IMR-90 (cell line): ENCODE data around the gene SLC12A8. TPM values are rescaled to one million over a fixed set of nuclear protein-coding genes. Genes with fewer than 3 reads are reported as not detected.
A peak's percentile ranks its signal among the peaks of the same experiment; 100 is the strongest.

Experiments used
- ATAC-seq: fragments of 200-7000 bp; cut with Tn5 transposase; 2 replicates; pipeline ENCODE4 v1.9.1; 2020; ENCODE audit warnings: low read depth, mild to moderate bottlenecking, moderate library complexity
- BruUV-seq: library from RNA; stranded (reverse); fragments of 400-500 nt; replicated peaks from 2 replicates; lab custom pipeline; 2021; lab: Mats Ljungman, UMichigan
- CTCF ChIA-PET: fragments of 300-600 bp; formaldehyde crosslinking; extraction: SDS; loops from one replicate; lab custom pipeline; 2021; ENCODE audit warnings: antibody characterized with exemption; lab: Yijun Ruan, JAX
- POLR2A ChIA-PET: fragments of 300-600 bp; sonication (Branson Sonifier 250); formaldehyde crosslinking; loops from one replicate; lab custom pipeline; 2022; ENCODE audit warnings: antibody characterized with exemption; ENCODE audit not compliant: unreplicated experiment; lab: Charles Lee
- DNase-seq: peaks from one replicate; pipeline ENCODE4 v3.0.0; 2013
- H2AFZ ChIP-seq: replicated peaks from 2 replicates; pipeline ENCODE3; 2013; ENCODE audit warnings: low read length, mild to moderate bottlenecking; ENCODE audit not compliant: poor library complexity
- H2AK5ac ChIP-seq: 2 replicates; pipeline ENCODE4 v1.6.1; 2013; ENCODE audit warnings: low read depth, low read length, inconsistent platforms
- H2AK9ac ChIP-seq: replicated peaks from 2 replicates; pipeline ENCODE3; 2013; ENCODE audit warnings: mild to moderate bottlenecking, low read depth, low read length, moderate library complexity; ENCODE audit not compliant: poor library complexity
- H2BK120ac ChIP-seq: 2 replicates; pipeline ENCODE4 v1.6.1; 2013; ENCODE audit warnings: low read depth, low read length, inconsistent platforms
- H2BK15ac ChIP-seq: 3 replicates; pipeline ENCODE4 v1.6.1; 2013; ENCODE audit warnings: low read depth, low read length, inconsistent platforms
- H2BK20ac ChIP-seq: 2 replicates; pipeline ENCODE4 v1.6.1; 2013; ENCODE audit warnings: low read depth, mild to moderate bottlenecking, inconsistent platforms, low read length, moderate library complexity
- H2BK5ac ChIP-seq: 2 replicates; pipeline ENCODE4 v1.6.1; 2013; ENCODE audit warnings: mild to moderate bottlenecking, low read depth, low read length, inconsistent platforms; ENCODE audit not compliant: poor library complexity, severe bottlenecking
- H3K14ac ChIP-seq: replicated peaks from 2 replicates; pipeline ENCODE4 v1.6.1; 2013; ENCODE audit warnings: low read depth, low read length, inconsistent platforms
- H3K18ac ChIP-seq: 2 replicates; pipeline ENCODE4 v1.6.1; 2013; ENCODE audit warnings: low read depth, low read length, control low read depth
- H3K23ac ChIP-seq: 2 replicates; pipeline ENCODE4 v1.6.1; 2013; ENCODE audit warnings: low read depth, low read length, inconsistent platforms
- H3K27ac ChIP-seq: 2 replicates; pipeline ENCODE4 v1.5.1; 2013; ENCODE audit warnings: mild to moderate bottlenecking, control low read depth, low read length; ENCODE audit not compliant: insufficient read depth
- H3K27me3 ChIP-seq: 2 replicates; pipeline ENCODE4 v1.6.1; 2013; ENCODE audit warnings: low read length; ENCODE audit not compliant: control insufficient read depth, insufficient read depth
- H3K36me3 ChIP-seq: 2 replicates; pipeline ENCODE4 v1.6.1; 2013; ENCODE audit warnings: low read length, mixed read lengths; ENCODE audit not compliant: control insufficient read depth, insufficient read depth
- H3K4ac ChIP-seq: 2 replicates; pipeline ENCODE4 v1.6.1; 2013; ENCODE audit warnings: low read depth, low read length, inconsistent platforms
- H3K4me1 ChIP-seq: 2 replicates; pipeline ENCODE4 v1.6.1; 2013; ENCODE audit warnings: low read length, mixed read lengths; ENCODE audit not compliant: control insufficient read depth, insufficient read depth
- H3K4me2 ChIP-seq: 2 replicates; pipeline ENCODE4 v1.6.1; 2013; ENCODE audit warnings: low read depth, mild to moderate bottlenecking, control low read depth, low read length, moderate library complexity
- H3K4me3 ChIP-seq: 2 replicates; pipeline ENCODE4 v1.5.1; 2013; ENCODE audit warnings: low read depth, mild to moderate bottlenecking, control low read depth, low read length, moderate library complexity; ENCODE audit not compliant: insufficient read depth
- H3K56ac ChIP-seq: 2 replicates; pipeline ENCODE4 v1.6.1; 2013; ENCODE audit warnings: low read length, inconsistent platforms; ENCODE audit not compliant: insufficient read depth; ENCODE audit errors: extremely low read depth
- H3K79me1 ChIP-seq, 2 experiments: 2 replicates each; pipeline ENCODE4 v1.6.1; 2013; ENCODE audit warnings: low read length in 2 of 2, inconsistent platforms in 1 of 2, low read depth in 1 of 2
- H3K9ac ChIP-seq: 2 replicates; pipeline ENCODE4 v1.6.1; 2013; ENCODE audit warnings: low read depth, low read length, control low read depth
- H3K9me1 ChIP-seq: 2 replicates; pipeline ENCODE4 v1.6.1; 2013; ENCODE audit warnings: low read length, inconsistent platforms; ENCODE audit not compliant: insufficient read depth
- H3K9me3 ChIP-seq: 2 replicates; pipeline ENCODE4 v1.6.1; 2013; ENCODE audit warnings: low read length; ENCODE audit not compliant: control insufficient read depth, insufficient read depth
- H4K20me1 ChIP-seq: 2 replicates; pipeline ENCODE4 v1.6.1; 2013; ENCODE audit warnings: low read length, inconsistent platforms; ENCODE audit not compliant: insufficient read depth
- H4K5ac ChIP-seq: 2 replicates; pipeline ENCODE4 v1.6.1; 2013; ENCODE audit warnings: mild to moderate bottlenecking, low read depth, low read length, control low read depth
- H4K8ac ChIP-seq, 2 experiments: 2 replicates each; pipeline ENCODE4 v1.6.1; 2013; ENCODE audit warnings: low read depth in 2 of 2, low read length in 2 of 2, control low read depth in 1 of 2, inconsistent platforms in 1 of 2
- H4K91ac ChIP-seq: 2 replicates; pipeline ENCODE4 v1.6.1; 2013; ENCODE audit warnings: low read depth, low read length, inconsistent platforms; ENCODE audit not compliant: insufficient read depth
- BHLHE40 ChIP-seq: fragments of 150-350 bp; IDR thresholded peaks from 2 replicates; pipeline ENCODE4 v1.6.1; 2016; ENCODE audit warnings: mild to moderate bottlenecking, low read depth, low read length
- CEBPB ChIP-seq: IDR thresholded peaks from 2 replicates; pipeline ENCODE4 v1.6.1; 2012; ENCODE audit warnings: low read depth, low read length, improper control_type of control experiment
- FOS ChIP-seq: fragments of 150-350 bp; IDR thresholded peaks from 2 replicates; pipeline ENCODE4 v1.6.1; 2016; ENCODE audit warnings: low read depth, low read length
- MAZ ChIP-seq: IDR thresholded peaks from 2 replicates; pipeline ENCODE4 v1.6.1; 2012; ENCODE audit warnings: low read depth, mild to moderate bottlenecking, low read length, improper control_type of control experiment, moderate library complexity, borderline replicate concordance
- MXI1 ChIP-seq: IDR thresholded peaks from 2 replicates; pipeline ENCODE4 v1.6.1; 2012; ENCODE audit warnings: low read depth, mild to moderate bottlenecking, low read length, moderate library complexity, borderline replicate concordance
- NFE2L2 ChIP-seq: fragments of 150-350 bp; IDR thresholded peaks from 2 replicates; pipeline ENCODE4 v1.6.1; 2016; ENCODE audit warnings: low read depth, mild to moderate bottlenecking, low read length
- POLR2A ChIP-seq: IDR thresholded peaks from 2 replicates; pipeline ENCODE4 v1.6.1; 2012; ENCODE audit warnings: mild to moderate bottlenecking, low read depth, low read length
- RCOR1 ChIP-seq: IDR thresholded peaks from 2 replicates; pipeline ENCODE4 v1.6.1; 2012; ENCODE audit warnings: mild to moderate bottlenecking, low read length, improper control_type of control experiment; ENCODE audit not compliant: insufficient replicate concordance
- SMC3 ChIP-seq: fragments of 150-350 bp; IDR thresholded peaks from 2 replicates; pipeline ENCODE4 v1.6.1; 2016; ENCODE audit warnings: low read depth, mild to moderate bottlenecking, antibody characterized with exemption, low read length, moderate library complexity
- whole genome bisulfite sequencing, 2 experiments: methylation state at CpG; one replicate each; pipeline versions ENCODE4 v1.1.5 to v1.1.7; 2013; ENCODE audit warnings: missing lambda C conversion rate in 2 of 2; ENCODE audit not compliant: insufficient read length in 1 of 2; ENCODE audit errors: extremely low coverage in 2 of 2; 5-methylcytosine and 5-hydroxymethylcytosine counted together
- dilution Hi-C: fragments of 300-500 bp; cut with HindIII; formaldehyde crosslinking; loops from one replicate; pipeline ENCODE4 v1.14.3; 2018; ENCODE audit warnings: low sequenced_read_pairs; ENCODE audit not compliant: unreplicated experiment
- in situ Hi-C: fragments of 300-500 bp; cut with MboI; formaldehyde crosslinking; loops from 3 replicates; pipeline ENCODE4 v1.14.3; 2019; ENCODE audit warnings: low sequenced_read_pairs, inconsistent platforms, mixed read lengths
- intact Hi-C: fragments of 100-400 bp; cut with micrococcal nuclease; formaldehyde crosslinking; loops from 2 replicates; pipeline ENCODE4 v1.10.0; 2022
- polyA plus RNA-seq, 3 experiments: library from polyadenylated mRNA; depleted of rRNA; stranded (reverse); fragments of >200 nt; gene quantifications; 2 replicates each; pipeline ENCODE4 v1.2.3, GENCODE V29; 2012; ENCODE audit warnings: low replicate concordance in 1 of 3
- total RNA-seq: library from RNA; depleted of rRNA; stranded (reverse); fragments of >200 nt; gene quantifications from 2 replicates; pipeline ENCODE4 v1.2.3, GENCODE V29; 2012
- TF ChIP-seq, protein P1 (sequence below): conservative IDR thresholded peaks from 2 replicates; pipeline ENCODE4 v1.5.1; 2012; ENCODE audit warnings: mild to moderate bottlenecking, low read depth, low read length, improper control_type of control experiment
- TF ChIP-seq, protein P2 (sequence below): fragments of 150-350 bp; IDR thresholded peaks from 2 replicates; pipeline ENCODE4 v1.6.1; 2017; ENCODE audit warnings: mild to moderate bottlenecking, antibody characterized with exemption, low read length, low read depth
- TF ChIP-seq, protein P3 (sequence below): fragments of 150-350 bp; IDR thresholded peaks from 2 replicates; pipeline ENCODE4 v1.6.1; 2016; ENCODE audit warnings: low read depth, mild to moderate bottlenecking, low read length, moderate library complexity, borderline replicate concordance

Gene SLC12A8
- total and polyA plus RNA-seq, 2 of the 4 experiments (the other 2 are of a cell fraction): 2.2 to 4.3 TPM

DNA sequence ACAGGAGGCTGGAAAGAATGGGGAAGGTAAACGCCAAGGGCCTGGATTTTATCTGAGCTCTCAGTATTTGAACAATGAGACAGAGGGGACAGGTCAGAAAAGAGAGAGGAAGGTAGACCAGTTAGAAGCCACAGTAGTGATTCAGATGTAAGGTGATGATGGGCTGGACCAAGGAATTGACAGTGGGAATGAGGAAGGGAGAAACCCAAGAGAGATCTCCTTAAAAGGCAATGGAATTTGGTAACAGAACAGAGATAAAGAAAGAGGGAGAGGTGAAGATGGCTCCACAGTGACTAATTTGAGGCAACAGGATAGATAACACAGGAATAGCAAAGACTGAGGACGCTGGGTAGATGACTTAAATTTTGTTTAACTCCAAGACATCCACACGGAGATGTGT lies 145.3 kb downstream of the SLC12A8 start:
- Histone ChIP-seq H3K14ac (peak overlapping the region; percentile 88), H3K18ac (peak overlapping the region; percentile 80), H2AFZ (no peak overlapping the region), H4K20me1 (no peaks in the 10 kb centered on the region), H3K9me3 (no peaks in the 10 kb centered on the region), H2AK5ac (peak overlapping the region; percentile 89), H2BK120ac (peak overlapping the region; percentile 95), H3K27me3 (no peaks in the 10 kb centered on the region), H3K4ac (peak overlapping the region; percentile 93), H3K9ac (peak overlapping the region; percentile 9; the same call in 1 of the 2 replicates), H4K91ac (peak overlapping the region; percentile 95), H2BK5ac (peak overlapping the region; percentile 60), H3K36me3 (no peaks in the 10 kb centered on the region), H3K79me1 (peaks cover 0 to 4% of the 10 kb centered on the region in 2 experiments; a peak in 1 of 4 replicates), H2BK15ac (peak overlapping the region; percentile 98; the same call in 2 of the 3 replicates), H3K56ac (no peak overlapping the region), H3K23ac (peak overlapping the region; percentile 82; the same call in 1 of the 2 replicates), H4K5ac (peak overlapping the region; percentile 88), H3K9me1 (peaks cover 17% of the 10 kb centered on the region), H3K4me1 (peaks cover 16% of the 10 kb centered on the region), H2AK9ac (peak overlapping the region; percentile 11), H4K8ac (peak overlapping the region; percentile 89 to 92), H3K27ac (peak overlapping the region; percentile 30; the same call in 1 of the 2 replicates), H3K4me2 (no peak overlapping the region), H2BK20ac (peak overlapping the region; percentile 99), H3K4me3 (no peak overlapping the region)
- 100% methylated on average over 1 of the region's 3 CpGs; no CpG with 5 or more reads in 1 of the 2 experiments for WGBS, 2 experiments
- no peak for ATAC-seq
- ChIA-PET CTCF (no interaction called here), POLR2A (no interaction called here)
- no TSS peak for BruUV-seq
- TF ChIP-seq NFE2L2 (no peak), BHLHE40 (no peak), FOS (no peak), RCOR1 (no peak), POLR2A (no peak), SMC3 (no peak), MXI1 (no peak), MAZ (no peak), CEBPB (no peak)
- TF ChIP-seq, protein P1, sequence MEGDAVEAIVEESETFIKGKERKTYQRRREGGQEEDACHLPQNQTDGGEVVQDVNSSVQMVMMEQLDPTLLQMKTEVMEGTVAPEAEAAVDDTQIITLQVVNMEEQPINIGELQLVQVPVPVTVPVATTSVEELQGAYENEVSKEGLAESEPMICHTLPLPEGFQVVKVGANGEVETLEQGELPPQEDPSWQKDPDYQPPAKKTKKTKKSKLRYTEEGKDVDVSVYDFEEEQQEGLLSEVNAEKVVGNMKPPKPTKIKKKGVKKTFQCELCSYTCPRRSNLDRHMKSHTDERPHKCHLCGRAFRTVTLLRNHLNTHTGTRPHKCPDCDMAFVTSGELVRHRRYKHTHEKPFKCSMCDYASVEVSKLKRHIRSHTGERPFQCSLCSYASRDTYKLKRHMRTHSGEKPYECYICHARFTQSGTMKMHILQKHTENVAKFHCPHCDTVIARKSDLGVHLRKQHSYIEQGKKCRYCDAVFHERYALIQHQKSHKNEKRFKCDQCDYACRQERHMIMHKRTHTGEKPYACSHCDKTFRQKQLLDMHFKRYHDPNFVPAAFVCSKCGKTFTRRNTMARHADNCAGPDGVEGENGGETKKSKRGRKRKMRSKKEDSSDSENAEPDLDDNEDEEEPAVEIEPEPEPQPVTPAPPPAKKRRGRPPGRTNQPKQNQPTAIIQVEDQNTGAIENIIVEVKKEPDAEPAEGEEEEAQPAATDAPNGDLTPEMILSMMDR: no peak
- TF ChIP-seq, protein P2, sequence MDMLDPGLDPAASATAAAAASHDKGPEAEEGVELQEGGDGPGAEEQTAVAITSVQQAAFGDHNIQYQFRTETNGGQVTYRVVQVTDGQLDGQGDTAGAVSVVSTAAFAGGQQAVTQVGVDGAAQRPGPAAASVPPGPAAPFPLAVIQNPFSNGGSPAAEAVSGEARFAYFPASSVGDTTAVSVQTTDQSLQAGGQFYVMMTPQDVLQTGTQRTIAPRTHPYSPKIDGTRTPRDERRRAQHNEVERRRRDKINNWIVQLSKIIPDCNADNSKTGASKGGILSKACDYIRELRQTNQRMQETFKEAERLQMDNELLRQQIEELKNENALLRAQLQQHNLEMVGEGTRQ: no peak
- TF ChIP-seq, protein P3, sequence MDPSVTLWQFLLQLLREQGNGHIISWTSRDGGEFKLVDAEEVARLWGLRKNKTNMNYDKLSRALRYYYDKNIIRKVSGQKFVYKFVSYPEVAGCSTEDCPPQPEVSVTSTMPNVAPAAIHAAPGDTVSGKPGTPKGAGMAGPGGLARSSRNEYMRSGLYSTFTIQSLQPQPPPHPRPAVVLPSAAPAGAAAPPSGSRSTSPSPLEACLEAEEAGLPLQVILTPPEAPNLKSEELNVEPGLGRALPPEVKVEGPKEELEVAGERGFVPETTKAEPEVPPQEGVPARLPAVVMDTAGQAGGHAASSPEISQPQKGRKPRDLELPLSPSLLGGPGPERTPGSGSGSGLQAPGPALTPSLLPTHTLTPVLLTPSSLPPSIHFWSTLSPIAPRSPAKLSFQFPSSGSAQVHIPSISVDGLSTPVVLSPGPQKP: no peak
- intact Hi-C loops (no loop called here), in situ Hi-C loops (no loop called here), dilution Hi-C loops (no loop called here)
- DNase-seq: peak; percentile 45
